Fibroblast of skin of right biceps (primary cell): ENCODE results near the gene TNF.

Experiments used
- DNase-seq: peaks from one replicate; pipeline ENCODE4 v3.0.0-alpha.2; 2013

Gene TNF

DNA sequence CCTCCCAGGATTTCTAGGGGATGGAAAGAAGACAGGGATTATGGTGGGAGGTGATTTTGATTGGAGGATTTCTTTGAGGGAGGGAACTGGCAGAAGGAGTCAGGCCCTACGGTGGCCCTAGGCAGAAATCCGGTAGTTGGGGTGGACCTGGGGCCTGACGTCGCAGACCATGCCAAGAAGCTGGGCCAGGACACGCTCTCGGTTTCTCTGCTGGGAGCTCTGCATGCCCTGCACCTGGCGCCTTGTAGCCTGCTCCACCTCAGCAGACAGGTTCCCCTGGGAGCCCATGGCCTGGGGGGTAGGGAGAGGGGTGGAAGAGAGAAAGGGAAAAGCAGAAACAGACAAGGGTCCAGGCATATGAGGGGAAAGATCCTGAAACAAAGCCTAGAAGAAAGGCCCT is 30.1 kb upstream of the TNF start:
- DNase-seq, result no peak

DNA sequence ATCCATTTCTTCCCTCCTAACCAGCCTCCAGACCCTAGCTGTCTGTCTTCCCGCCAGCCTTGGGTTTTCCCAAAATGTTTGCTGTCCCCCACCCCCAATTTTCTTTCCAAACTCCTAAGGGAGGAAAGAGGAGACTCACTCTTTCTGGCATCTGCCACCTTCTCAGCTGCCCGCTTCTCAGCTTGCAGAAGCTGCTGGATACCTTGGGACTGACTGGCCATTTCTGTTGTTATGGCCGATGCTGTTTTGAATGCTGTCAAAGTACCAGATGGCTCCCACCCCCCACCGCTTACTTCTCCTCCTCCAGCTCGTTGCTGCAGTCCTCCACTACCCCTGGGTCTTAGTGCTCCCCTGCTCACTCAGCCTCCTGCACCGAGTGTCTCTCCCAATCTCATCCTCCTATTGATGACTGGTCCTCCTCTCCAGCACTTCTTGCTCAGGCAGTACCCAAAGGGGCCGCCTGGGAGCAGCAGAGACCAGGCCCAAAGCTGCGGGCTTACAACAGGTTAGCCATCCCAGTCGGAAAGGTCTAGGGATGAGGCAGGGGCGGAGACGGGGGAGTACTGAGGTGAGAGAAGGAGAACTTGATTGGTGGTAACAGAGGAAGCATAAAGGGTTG is 28.9 kb upstream of the TNF start, which contains the start of gene ATP6V1G2:
ATP6V1G2 (minus strand) TSS at position 270 of the 619 bp plus-strand sequence; CDS start at position 221, 49 bp downstream.
- peak; percentile 93 for DNase-seq

DNA sequence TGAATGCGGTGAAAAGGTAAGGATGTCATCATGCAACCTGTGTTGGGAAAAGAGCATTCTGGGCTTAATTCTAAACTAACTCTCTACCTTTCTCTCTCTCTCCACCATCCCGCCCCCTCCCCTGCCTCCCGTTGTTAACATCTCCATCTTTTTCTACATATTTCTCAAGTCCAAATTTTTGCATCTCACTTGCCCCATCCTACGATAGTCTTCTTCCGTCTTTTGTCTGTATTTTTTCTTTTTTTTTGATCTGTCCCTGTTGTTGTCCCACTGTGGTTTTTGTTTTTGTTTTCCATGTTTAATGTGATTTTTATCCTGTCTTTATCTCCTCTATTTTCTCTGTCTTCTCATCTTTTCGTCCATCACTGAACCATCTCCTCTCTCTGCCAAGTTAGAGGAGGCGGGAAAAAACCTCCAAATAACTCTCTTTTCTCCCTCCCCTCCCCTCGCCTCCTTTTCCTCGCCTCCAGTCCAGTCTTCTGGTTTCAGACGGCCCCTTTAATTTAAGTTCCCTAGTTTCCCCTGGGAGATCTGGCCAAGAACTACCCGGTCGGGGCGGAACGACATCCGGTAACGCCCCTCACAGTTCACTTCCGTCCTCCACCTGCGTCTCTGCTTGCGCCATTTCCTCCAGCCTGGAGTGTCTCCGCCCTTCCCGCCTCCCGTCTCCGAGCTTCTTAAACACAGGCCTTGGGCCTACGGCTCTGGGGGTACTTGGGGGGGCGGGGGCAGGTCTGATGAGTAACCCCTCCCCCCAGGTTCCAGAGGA is 28.2 kb upstream of the TNF start, which contains the start of gene NFKBIL1:
NFKBIL1 (plus strand) TSS at position 651 of the 769 bp plus-strand sequence; CDS start at position 738, 87 bp downstream.
- DNase-seq, result peak; percentile 99

DNA sequence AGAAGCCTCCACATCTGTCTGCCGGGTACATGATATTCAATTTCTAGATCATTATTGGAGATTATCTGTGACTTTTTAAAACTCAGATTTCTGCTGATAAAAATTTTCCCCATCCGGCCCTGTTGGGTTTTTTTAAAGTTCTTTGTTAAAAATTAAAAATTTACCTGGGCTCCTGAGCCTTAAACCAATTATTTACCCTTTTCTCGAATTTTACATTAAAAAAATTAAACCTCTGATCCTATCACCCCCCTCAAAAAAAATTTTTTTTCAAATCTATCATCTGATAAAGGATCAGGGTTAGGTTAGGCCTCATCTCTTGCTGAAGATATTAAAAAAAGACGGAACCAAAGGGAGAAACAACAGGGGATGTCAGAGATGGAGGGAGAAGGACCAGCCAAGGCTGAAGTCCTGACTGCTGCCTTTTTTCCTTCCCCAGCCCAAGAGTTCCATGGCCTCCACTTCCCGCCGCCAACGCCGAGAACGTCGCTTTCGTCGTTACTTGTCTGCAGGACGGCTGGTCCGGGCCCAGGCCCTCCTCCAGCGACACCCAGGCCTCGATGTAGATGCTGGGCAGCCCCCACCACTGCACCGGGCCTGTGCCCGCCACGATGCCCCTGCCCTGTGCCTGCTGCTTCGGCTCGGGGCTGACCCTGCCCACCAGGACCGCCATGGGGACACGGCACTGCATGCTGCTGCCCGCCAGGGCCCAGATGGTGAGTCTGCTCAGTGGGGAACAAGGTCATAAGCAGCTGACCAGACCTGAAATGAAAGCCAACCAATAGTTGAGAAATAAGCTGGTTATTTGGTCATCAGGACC is 27.4 kb upstream of the TNF start:
- no peak for DNase-seq

DNA sequence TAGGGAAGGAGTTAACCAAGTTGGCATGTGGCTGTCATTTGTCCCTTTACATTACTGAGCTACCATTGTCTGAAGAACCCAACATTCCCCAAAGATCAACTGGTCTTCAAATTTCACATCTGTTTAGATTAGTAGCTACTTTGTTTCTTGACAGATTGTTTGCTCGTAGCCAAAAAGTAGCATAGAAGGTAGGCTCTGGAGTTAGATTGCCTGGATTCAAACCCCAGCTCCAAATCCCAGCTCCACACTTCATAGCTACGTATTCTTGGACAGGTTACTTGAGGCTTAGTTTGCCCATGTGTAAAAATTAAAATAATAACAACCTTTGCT is 26.9 kb upstream of the TNF start:
- DNase-seq, result no peak

DNA sequence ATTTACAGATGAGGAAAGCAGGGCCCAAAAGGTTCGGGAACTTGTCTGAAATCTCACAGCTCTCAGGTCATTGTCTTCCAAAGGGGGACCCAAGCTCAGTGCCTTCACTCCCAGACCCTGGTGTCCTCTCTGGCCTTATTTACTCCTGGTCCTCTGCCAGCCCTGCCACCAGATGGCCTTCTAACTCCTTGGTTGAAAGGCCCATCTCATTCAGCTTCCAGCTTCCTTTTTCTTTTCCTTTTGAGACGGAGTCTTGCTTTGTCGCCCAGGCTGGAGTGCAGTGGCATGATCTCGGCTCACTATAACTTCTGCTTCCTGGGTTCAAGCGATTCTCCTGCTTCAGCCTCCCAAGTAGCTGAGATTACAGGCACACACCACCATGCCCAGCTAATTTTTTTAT is 24.0 kb upstream of the TNF start:
- peak; percentile 42 for DNase-seq

DNA sequence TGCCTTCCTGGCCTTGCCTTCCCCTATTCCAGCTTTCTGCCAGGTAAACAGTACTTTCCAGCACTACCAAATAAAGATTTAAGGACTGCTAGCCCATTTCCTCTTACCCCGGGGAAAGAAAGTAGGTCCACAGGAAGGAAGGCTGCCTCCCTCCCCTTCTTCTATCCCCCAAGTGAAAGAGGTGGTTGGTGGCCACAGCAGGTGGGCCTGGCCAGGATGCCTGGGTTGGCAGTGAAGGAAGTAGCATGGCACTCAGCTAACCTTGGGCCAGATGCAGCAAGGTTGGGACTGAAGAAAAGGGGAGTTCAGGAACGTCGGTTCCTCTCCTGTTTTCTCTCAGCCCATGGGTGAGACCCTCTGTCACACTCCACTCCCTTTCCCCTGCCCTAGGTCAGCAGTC is 19.1 kb upstream of the TNF start:
- DNase-seq, result no peak

DNA sequence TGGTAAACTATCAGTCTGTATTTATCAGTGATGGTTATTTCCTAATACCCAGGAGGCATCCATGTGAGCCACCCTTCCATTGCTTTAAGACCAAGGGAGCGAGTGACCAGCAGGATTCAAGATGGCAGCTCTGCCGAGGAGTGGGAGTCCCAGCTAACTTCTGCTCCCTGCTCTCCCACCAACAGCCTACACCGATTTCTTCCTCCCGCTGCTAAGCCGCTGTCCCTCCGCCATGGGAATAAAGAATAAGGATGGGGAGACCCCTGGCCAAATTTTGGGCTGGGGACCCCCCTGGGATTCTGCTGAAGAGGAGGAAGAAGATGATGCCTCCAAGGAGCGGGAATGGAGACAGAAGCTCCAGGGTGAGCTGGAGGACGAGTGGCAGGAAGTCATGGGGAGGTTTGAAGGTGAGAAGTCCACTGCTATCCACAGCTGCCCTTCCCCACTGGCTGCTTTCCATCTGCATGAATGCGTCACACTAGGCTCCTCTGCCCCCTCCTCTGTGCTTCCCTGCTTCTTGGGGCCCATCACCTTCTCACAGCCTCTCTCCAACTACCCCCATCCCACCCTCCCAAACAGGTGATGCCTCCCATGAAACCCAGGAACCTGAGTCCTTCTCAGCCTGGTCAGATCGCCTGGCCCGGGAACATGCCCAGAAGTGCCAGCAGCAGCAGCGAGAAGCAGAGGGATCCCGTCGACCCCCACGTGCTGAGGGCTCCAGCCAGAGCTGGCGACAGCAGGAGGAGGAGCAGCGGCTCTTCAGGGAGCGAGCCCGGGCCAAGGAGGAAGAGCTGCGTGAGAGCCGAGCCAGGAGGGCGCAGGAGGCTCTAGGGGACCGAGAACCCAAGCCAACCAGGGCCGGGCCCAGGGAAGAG is 17.7 kb upstream of the TNF start:
- no peak for DNase-seq

DNA sequence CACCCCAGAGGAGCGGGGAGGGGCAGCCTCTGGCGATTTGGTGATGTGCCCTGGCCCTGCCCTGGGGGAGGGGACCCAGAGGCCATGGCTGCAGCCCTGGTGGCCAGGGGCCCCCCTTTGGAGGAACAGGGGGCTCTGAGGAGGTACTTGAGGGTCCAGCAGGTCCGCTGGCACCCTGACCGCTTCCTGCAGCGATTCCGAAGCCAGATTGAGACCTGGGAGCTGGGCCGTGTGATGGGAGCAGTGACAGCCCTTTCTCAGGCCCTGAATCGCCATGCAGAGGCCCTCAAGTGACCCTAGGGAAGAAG is 17.1 kb upstream of the TNF start:
- no peak for DNase-seq

DNA sequence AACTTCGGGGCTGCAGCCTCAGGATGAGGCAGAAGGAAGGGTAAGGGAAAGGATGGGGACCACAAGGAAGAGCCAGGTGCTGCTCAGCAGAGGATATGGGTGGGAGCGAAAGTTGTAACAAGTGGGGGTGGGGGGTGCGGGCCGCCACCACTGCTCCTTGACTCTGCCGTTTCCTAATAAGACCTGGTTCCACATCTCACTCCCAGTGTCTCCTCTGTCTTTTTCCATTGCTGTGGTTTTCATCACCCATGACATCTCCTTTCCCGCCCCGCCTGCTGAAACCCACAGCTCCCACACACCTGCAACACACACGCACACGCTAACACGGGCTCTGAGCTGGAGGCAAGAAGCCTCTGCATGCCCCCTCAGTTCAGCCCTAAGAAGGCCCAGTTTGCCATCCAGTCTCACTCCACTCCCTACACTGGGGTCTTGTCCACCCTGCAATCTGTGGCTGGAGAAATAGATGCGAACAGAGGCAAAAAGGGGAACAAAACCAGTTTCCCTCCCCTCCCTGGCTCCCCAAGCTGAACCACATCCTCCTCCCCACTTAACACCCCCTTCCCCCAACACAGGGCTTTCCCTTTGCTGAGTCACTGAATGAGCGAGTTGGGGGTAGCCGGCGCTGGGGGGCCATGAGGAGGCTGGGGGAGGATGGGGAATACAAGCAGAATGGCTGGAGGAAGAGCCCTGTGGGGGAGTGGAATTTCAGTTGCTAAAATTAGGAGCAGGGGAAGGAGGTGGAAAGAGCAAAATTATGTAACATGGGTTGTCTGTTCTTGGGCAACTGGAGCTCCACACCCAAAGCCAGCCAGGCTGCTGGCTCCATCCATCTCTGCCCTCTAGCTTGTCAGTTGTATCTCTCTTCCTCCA is 16.5 kb upstream of the TNF start:
- peak; percentile 66 for DNase-seq

DNA sequence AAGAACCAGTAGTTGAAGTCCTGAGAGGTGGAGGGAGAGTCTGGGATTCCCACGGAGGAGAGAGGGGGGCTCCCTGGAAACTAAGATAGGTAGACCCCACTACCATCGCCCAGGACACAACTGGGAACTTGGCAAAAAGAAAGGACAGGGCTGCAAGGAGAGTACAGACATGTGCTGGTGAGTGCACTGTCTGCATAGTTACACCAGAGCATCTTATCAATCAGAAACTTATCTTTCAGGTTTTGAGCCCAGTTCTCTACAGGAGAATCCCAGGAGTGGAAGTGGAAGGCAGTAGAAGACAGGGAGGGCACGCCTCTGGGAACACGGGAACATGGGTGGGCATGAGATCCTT is 15.8 kb upstream of the TNF start:
- DNase-seq, result no peak

DNA sequence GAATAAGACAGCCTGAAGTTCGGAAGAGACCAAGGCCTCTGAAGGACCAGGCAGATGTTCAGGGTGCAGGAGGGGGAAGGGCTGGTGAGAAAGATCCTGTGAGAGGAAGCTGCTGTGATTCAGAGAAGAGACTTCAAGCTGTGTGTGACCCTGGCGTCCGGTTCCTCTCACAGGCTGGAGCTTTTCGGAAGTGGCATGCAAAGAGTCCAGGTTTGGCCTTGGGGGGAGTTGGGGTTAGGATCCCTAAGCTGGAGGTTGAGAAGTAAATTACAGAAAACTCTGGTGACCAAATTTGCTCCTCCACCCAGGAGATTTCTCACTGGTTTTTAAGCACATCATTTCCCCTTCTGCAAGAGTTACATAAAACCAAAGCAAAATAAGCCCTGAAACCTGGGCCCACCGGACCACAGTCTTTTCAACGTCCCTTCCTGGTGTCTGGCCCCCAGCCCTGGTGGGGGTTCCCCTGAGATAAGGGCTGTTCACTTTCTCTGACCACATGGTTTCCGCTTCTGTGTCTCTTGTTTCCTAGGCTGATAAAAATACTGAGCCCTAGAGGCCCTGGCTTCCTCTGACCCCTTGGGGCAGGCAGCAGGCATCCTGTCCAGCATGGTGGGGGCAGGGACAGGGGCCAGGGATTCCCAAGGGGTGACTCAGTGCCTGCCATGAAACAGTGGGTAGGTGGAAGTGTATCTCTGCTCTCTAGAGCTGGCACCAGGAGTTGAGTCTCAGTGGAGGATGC is 15.2 kb upstream of the TNF start:
- DNase-seq, result peak; percentile 45

DNA sequence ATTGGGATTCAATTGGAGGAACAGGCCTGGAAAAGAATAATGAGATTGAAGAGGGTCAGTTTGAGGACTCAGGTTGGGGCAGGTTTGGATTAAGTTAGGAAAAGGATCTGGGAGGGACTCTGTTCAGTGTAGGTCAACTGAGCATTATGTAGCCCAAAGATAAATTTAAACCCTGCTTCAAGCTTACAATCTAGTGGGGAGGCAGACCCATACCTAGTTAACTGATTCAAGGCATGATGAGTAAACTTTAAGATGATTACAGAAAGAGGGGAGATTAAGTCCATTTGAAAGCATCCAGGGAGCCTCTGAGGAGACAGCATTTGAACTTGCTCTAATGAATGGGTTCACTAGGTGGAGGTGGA is 14.7 kb upstream of the TNF start:
- no peak for DNase-seq

DNA sequence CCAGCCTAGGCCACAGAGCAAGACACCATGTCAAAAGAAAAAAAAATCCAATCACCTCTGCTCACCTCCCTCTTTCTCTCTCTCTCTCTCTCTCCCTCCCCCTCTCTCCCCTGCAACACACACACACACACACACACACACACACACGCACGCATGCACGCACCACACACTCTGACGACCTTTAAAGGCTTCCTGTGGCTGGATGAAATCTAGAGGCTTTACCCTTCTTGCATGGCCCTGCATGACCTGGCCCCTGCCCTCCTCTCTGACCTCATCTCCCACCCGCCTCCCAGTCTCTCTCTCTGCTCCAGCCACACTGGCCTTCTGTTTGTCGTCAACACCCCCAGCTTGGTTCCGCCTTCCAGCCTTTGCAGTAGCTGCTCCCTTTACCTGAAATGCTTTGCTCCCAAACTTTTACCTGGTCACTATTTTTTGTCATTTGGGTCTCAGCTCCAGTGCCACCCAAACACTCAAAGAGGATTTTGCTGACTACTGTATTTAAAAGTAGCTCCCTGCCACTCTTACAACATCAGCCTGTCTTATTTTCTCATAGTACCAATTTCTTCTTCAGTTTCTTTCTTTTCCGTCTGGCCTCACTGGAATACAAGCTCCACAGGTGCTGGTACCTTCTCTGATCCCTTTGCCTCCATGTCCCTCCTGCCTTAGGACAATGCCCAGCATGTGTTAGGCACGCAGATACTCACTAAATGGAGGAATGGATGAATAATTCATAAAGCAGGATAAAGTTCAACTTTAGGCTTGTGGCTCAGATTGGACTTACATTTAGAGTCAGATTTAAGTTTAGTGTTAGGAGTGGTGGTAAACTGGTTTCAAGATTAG is 7.6 kb upstream of the TNF start:
- DNase-seq, result no peak

DNA sequence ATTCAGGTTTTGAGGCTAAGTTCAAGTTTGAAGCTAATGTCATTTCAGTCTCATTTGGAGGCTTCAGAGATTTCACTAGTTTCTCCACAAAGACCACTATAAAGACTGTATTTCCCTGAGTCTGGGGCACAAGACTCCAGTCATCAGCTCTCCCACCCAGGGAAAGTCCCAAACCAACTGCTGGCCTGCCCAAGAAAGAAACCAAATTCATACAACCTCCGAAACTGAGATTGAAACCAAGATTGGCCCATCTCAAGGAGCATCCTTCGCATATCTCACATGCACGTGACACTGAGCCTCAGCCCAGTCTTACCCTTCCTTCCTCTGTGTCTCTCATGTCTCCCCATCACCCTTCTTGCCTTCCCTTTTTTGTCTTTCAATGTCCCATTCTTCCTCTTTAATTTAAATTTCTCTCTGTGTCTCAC is 6.8 kb upstream of the TNF start:
- no peak for DNase-seq

DNA sequence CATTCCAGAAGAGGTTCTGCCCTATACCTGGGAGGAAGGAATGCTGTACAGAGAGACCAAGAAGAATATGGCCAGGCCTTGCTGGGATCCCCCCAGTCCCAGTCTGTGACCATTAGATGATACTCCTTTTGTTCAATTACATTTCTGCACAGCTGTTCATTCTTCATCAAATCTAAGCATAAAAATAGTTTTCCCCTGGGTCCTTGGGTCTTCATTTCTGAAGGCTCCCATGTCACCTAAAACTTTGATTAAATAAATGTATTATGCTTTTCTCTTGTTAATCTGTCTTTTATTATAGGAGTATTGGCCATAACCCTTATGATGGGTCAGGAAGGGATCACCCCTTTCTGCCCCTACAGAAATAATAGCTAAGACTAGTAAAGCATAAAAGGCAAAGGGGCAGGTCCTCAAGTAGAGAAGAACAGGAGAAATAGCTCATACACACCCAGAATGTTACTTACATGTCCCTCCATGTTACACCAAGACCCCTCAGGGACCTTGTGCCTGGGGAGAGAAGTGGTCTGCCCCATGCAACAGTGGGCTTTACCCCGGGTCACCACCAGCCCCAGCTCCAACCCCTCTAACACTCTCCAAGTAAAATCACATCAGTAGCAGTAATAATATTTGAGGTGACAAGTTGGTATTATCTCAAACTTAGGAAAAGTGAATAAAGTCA is 5.4 kb upstream of the TNF start:
- DNase-seq, result no peak

DNA sequence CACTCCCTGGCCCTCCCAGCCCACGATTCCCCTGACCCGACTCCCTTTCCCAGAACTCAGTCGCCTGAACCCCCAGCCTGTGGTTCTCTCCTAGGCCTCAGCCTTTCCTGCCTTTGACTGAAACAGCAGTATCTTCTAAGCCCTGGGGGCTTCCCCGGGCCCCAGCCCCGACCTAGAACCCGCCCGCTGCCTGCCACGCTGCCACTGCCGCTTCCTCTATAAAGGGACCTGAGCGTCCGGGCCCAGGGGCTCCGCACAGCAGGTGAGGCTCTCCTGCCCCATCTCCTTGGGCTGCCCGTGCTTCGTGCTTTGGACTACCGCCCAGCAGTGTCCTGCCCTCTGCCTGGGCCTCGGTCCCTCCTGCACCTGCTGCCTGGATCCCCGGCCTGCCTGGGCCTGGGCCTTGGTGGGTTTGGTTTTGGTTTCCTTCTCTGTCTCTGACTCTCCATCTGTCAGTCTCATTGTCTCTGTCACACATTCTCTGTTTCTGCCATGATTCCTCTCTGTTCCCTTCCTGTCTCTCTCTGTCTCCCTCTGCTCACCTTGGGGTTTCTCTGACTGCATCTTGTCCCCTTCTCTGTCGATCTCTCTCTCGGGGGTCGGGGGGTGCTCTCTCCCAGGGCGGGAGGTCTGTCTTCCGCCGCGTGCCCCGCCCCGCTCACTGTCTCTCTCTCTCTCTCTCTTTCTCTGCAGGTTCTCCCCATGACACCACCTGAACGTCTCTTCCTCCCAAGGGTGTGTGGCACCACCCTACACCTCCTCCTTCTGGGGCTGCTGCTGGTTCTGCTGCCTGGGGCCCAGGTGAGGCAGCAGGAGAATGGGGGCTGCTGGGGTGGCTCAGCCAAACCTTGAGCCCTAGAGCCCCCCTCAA is 3.1 kb upstream of the TNF start, which contains the start of gene LTA:
LTA (plus strand) TSS at position 249 of the 871 bp plus-strand sequence; CDS start at position 703, 454 bp downstream.
- no peak for DNase-seq

DNA sequence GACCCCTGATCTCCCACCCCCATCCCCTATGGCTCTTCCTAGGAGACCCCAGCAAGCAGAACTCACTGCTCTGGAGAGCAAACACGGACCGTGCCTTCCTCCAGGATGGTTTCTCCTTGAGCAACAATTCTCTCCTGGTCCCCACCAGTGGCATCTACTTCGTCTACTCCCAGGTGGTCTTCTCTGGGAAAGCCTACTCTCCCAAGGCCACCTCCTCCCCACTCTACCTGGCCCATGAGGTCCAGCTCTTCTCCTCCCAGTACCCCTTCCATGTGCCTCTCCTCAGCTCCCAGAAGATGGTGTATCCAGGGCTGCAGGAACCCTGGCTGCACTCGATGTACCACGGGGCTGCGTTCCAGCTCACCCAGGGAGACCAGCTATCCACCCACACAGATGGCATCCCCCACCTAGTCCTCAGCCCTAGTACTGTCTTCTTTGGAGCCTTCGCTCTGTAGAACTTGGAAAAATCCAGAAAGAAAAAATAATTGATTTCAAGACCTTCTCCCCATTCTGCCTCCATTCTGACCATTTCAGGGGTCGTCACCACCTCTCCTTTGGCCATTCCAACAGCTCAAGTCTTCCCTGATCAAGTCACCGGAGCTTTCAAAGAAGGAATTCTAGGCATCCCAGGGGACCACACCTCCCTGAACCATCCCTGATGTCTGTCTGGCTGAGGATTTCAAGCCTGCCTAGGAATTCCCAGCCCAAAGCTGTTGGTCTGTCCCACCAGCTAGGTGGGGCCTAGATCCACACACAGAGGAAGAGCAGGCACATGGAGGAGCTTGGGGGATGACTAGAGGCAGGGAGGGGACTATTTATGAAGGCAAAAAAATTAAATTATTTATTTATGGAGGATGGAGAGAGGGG is 1.9 kb upstream of the TNF start:
- DNase-seq, result no peak
